ENCODE data around the gene CLEC4F.

The CLEC4F gene

DNA sequence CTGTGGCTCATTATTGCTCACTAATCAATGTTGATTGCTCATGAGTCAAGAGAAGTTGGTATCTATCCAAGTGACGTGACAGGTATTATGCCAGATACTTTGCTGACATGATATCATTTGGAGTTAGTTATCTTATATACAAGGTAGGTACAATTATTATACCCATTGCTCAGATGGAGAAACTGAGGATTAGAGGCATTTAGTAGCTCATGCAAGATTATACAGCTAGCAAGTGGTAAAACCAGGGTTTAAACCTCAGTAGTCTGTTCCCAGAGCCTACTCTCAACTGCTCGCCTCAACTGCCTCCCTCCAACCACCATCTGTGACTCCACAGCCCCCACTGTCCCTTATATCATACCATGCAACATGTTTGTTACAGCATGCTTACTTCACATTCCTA is 36.1 kb downstream of the CLEC4F start:
- no peak overlapping the region for H3K4me3 ChIP-seq (ENCODE audit: control insufficient read depth, low read depth, low read length)
- TF ChIP-seq, protein P1, sequence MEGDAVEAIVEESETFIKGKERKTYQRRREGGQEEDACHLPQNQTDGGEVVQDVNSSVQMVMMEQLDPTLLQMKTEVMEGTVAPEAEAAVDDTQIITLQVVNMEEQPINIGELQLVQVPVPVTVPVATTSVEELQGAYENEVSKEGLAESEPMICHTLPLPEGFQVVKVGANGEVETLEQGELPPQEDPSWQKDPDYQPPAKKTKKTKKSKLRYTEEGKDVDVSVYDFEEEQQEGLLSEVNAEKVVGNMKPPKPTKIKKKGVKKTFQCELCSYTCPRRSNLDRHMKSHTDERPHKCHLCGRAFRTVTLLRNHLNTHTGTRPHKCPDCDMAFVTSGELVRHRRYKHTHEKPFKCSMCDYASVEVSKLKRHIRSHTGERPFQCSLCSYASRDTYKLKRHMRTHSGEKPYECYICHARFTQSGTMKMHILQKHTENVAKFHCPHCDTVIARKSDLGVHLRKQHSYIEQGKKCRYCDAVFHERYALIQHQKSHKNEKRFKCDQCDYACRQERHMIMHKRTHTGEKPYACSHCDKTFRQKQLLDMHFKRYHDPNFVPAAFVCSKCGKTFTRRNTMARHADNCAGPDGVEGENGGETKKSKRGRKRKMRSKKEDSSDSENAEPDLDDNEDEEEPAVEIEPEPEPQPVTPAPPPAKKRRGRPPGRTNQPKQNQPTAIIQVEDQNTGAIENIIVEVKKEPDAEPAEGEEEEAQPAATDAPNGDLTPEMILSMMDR (IDR thresholded peaks at IDR 0.05; ENCODE audit: control insufficient read depth, insufficient read depth, low read depth, low read length, missing control alignments), result no peak
- DNase-seq (ENCODE audit: low read depth), result no peak

DNA sequence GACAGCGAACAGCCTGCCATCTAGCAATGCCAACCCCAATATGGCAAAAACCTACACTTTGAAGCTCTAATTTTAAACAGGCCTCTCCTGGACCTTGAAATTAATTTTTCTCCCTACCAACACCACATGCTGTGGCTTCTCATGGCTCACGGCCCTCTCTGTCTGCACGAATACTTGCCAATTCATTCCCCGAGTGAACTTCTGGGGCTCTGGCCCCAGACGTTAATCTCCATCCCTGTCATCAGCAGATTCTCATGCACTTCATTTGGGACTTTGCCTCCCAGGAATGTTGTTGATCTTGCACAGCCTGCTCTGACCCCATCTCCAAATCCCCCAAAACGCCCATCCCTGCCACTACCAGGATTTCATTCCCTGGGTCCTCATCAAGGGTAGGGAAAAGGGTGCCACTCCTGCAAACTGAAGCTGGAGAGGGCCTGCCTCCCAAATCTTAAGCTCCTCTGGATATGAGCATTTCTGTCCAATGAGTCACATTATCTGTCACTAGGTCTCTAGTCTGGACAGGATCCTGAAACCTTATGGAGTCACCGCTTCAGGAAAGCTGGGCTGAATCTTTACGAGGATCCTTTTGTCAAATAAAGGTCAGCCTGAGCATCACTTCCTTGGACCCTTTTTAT is 40.4 kb downstream of the CLEC4F start:
- TF ChIP-seq, protein P1 (IDR thresholded peaks at IDR 0.05; ENCODE audit: control insufficient read depth, insufficient read depth, low read depth, low read length, missing control alignments), result no peak
- DNase-seq (ENCODE audit: low read depth), result no peak
- no peak overlapping the region for H3K4me3 ChIP-seq (ENCODE audit: control insufficient read depth, low read depth, low read length)

DNA sequence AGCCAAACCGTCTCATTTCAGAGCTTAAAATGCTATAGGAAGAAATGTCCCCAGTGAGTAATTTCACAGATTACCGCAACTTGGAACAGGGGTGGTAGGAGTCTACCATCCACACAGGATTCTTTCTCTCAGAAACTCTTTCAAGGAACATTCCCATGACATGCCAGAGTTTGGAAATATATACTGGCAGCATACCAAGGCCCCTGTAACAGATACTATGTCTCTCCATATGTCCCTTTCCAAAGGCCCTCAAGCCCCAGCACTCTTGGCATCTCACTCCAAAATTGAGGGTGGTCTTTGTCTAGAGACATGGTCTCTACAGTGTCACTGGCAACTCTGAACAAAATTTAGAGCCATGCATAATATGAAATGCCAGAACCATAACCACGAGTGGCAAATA is 40.9 kb downstream of the CLEC4F start:
- no peak for DNase-seq (ENCODE audit: low read depth)
- TF ChIP-seq, protein P1 (IDR thresholded peaks at IDR 0.05; ENCODE audit: control insufficient read depth, insufficient read depth, low read depth, low read length, missing control alignments), result no peak

DNA sequence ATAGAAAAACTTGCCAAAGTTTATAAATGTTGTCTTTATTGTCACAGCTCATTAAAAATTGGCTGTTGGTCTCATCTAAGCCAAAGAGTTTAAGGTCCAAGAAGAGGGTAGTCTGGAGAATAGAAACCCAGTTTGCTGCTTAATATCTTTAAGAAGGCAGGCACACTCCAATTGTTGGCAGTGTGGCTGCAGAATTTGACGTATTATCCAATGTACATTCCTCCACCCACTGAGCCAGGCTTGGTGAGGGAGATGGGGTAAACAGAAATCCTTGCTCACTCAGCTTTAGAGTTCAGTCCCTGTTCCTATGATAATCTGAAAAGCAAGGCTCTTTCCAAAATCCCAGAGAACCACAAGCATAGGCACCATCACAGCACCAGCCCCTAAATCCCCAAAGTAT is 41.7 kb downstream of the CLEC4F start:
- DNase-seq (ENCODE audit: low read depth), result no peak
- TF ChIP-seq, protein P1 (IDR thresholded peaks at IDR 0.05; ENCODE audit: control insufficient read depth, insufficient read depth, low read depth, low read length, missing control alignments), result no peak
- no peak overlapping the region for H3K4me3 ChIP-seq (ENCODE audit: control insufficient read depth, low read depth, low read length)

More for the DNA sequence above, 40.9 kb downstream of the CLEC4F start:
- no peak overlapping the region for H3K4me3 ChIP-seq (ENCODE audit: control insufficient read depth, low read depth, low read length)

DNA sequence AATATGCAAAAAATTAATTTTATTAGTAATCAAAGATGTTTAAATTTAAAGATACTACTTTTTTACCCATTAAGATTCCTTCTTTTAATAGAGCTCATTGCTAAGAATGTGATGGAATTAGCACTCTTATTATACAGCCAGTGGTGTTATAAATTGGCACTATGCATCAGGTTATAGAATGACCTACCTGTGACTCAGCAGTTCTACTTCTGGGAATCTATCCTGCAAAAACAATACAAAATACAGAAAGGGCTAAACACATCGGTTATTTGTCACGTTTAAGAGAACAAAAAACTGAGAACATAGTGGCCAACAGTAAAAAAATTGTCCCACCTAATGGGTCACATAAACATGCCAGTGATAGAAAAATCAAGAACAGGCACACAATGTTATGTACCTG is 42.9 kb downstream of the CLEC4F start:
- DNase-seq (ENCODE audit: low read depth), result no peak
- TF ChIP-seq, protein P1 (IDR thresholded peaks at IDR 0.05; ENCODE audit: control insufficient read depth, insufficient read depth, low read depth, low read length, missing control alignments), result no peak
- no peak overlapping the region for H3K4me3 ChIP-seq (ENCODE audit: control insufficient read depth, low read depth, low read length)

DNA sequence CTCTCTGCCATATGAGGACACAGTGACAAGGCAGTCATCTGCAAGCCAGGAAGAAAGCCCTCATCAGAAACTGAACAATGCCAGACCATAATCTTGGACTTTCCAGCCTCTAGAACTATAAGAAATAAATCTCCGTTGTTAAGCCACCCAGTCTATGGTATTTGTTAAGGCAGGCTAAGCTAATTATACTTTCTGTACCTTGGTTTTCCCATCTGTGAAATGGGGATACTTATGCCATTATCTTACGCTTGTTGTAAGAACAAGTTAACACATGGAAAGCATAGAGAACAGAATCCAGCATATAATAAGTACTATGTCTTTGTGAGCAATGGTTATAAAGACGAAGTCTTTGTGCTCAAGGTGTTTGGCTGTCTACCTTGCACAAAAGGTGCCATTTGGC is 44.1 kb downstream of the CLEC4F start:
- TF ChIP-seq, protein P1 (IDR thresholded peaks at IDR 0.05; ENCODE audit: control insufficient read depth, insufficient read depth, low read depth, low read length, missing control alignments), result no peak
- no peak for DNase-seq (ENCODE audit: low read depth)
- H3K4me3 ChIP-seq (ENCODE audit: control insufficient read depth, low read depth, low read length), result no peak overlapping the region

Measured in AG09309 (cell line).